GM10847 (cell line): ENCODE data around the gene ARPP21.

Experiments used
- POLR2A ChIP-seq: IDR thresholded peaks from 2 replicates; pipeline ENCODE4 v1.6.1; 2011; ENCODE audit not compliant: insufficient read length; ENCODE audit errors: extremely low read depth

The ARPP21 gene

GRCh38 chr3:35776346-35776745 lies 137.0 kb downstream of the ARPP21 start:
- TF ChIP-seq POLR2A: no peak

DNA sequence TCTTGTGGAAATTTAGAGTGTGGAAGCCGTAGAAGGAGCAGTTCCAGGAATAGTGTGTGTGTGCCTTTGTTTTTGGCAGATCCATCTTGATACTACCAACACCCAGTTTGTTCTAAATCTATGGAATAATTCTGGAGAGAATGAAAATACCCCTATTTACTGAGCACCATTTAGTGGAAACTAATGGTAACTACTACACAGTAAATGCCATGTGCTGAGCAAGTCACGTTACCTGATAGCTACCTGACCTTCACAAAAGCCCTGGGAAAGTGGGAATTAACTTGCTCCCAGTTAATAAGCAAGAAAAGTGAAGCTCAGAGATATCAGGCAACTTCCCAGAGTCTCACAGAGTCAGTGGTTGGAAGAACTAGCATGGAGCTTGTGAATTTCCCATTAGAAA lies 137.7 kb downstream of the ARPP21 start:
- TF ChIP-seq POLR2A: no peak

DNA sequence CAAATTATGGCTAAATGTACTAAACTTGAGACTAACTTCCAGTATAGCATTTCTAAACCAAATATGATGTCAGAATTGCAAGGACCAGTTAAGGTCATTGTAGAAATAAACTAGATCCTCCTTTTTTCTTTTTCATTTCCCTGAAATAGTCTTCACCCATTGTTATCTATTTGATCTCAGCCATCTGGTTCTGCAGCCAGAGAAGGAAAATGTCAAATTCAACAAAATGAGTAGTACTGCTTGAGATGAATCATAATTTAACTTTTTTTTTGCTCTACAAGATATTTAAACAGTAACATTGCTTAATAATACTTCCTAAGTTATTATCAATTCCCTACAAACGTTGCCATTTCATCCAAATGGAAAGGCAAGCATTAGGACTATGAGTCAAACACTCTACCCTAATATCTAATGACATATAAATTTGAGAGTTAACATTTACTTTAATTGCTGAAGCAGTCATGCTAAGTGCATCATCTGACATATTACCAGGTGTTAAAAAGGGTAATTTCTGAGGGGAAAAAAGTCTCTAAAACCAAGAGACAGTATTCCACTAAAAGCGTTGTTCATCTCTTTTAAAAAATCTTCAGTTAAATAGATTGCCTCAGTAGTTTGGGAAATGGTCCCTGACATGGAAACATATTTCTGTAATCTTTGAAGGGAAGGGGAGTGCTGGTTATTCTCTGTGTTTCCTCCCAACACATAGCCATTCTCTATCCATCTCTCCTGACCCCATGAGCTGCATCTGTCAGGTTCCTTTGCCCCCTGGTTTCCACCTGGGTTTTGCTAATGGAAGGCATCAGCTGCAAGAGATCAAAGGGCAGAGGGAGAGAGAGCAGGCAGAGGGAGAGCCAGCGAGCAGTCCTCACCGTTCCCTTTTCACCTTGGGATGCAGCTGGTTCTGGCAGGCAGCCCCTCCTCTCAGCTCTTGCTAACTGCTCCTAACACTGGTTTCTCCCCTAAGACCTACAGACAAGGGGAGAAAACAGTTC lies 138.5 kb downstream of the ARPP21 start:
- TF ChIP-seq POLR2A: no peak

- no peak for TF ChIP-seq POLR2A
Observed at GRCh38 chr3:35779611-35780010, 140.3 kb downstream of the ARPP21 start.

DNA sequence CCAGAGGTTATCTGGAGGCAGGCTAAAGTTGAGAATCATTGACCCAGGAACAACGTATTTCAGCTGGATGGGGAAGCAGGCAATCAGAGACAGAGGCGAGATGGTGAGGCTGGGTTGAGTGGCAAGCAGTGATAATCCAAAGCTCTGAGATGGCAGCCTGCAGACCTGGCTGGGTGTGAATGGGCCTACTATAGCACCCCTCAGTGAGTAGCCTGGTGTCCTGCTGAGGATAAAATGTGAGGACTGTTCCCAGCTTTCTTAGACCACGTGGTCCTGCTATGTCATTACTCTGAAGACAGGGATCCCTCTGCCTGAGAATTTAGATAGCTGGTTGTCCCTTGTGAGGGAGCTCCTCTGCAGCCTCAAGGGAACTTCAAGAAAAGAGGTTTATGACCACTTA lies 141.5 kb downstream of the ARPP21 start:
- no peak for TF ChIP-seq POLR2A

DNA sequence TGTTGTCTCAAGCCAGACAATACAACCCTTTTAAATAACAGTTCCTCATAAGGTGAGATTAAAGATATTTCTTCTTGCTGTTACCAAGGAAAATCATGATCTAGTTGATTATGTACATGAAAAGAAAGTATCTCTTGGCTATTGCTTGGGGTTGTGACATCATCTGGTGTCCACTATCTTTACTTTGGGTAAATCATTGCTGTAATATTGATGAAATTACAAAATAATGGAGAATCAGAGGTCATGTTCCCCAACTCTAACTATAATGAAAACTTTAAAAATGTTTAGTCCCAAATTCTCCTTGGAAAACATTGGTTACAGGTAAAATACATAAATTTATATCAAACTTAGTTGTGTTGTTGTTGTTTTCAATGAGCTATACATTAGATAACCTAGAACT lies 142.2 kb downstream of the ARPP21 start:
- no peak for TF ChIP-seq POLR2A

GRCh38 chr3:35782355-35782754 lies 143.0 kb downstream of the ARPP21 start:
- no peak for TF ChIP-seq POLR2A

GRCh38 chr3:35784169-35784568 lies 144.8 kb downstream of the ARPP21 start:
- TF ChIP-seq POLR2A: no peak

DNA sequence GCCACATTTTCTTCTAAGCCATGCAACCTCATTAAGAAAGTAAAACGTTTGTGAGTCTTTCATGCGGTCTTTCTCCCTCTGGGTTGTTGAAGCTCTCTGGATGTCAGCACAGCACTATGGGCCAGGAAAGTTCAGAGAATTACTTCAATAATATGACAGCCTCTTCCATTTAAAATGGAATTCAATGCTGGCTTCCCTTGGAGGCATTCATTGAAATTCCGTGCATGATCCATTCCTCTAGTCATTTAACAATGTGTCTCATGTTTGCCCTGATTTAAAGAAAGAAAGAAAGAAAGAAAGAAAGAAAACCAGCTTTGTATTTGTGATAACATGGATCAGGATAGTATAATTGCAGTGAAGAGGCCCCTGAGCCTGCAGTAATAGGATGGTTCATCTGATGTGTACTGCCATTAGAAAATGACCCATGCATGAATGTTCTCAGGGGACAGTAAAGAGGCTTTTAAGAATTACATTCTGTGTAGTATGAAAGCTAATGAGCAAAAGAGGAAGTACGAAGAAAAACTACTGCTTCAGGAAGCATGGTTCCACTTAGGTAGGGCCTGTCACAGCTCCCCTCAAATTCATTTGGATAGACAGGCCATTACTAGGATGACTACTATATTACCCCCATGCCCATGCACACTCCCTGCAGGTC lies 146.0 kb downstream of the ARPP21 start:
- TF ChIP-seq POLR2A: no peak

GRCh38 chr3:35787936-35788335 lies 148.6 kb downstream of the ARPP21 start:
- no peak for TF ChIP-seq POLR2A

- no peak for TF ChIP-seq POLR2A
Observed at GRCh38 chr3:35789042-35789831, 149.9 kb downstream of the ARPP21 start.

DNA sequence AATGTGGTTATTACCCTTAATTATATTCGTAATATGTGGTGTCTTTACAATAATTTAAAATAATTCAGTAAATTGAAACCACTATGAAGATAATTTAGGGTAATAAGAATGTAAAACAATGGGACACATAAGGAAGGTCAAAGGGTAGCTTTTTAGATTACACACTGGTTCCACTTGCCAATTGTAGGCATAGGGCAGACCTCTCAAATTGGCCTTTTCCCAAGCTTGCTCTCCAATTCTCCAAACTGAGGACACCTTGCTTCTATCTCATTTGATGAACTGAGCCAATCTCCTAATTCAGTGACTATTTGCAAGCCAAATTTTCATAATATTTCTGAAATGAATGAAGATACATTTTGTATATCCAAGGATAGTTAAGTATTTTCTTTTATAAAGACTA lies 151.4 kb downstream of the ARPP21 start:
- no peak for TF ChIP-seq POLR2A

- TF ChIP-seq POLR2A: no peak
Observed at GRCh38 chr3:35793667-35794066, 154.3 kb downstream of the ARPP21 start.

GRCh38 chr3:35800960-35801459 lies 161.7 kb downstream of the ARPP21 start:
- TF ChIP-seq POLR2A: no peak

- no peak for TF ChIP-seq POLR2A
Observed at GRCh38 chr3:35814531-35814930, 175.2 kb downstream of the ARPP21 start.

DNA sequence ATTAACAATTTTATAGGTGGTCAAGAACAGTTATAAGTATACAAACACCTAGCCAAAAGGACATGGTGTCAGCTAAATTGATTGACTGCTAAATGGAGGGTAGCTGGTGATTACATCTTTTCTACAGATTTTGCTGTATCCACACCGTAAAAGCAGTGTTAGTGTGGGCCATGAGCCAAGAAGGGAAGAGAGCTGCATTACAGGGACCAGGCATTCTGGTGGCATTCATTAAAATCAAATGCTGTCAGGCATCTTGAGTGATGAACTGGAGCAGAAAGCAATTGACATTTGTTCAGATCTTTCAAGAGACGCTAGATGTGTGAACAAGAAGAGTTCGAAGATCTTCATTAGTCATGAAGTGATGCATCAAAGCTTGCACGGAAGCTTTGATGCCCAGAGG lies 177.9 kb downstream of the ARPP21 start:
- TF ChIP-seq POLR2A: no peak

DNA sequence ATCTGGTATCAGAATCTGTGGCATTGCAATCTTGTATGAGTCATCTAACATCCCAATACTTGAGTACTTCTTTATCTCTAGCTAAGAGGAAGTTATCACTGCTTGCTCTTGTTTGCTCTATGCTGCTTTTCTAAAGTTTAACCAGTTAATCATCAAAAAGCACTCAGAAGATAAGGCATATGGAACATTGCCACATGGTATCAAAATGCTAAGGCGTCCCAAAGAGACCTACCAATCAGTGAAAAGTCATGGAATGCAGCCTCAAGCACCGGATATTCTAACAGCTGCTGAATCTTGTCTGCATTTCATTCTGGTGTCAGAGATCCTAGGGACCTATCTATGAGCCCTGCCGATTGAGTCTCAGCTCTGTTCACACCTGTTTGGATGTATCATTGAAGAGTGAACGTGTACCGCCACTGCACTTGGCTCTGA lies 192.8 kb downstream of the ARPP21 start:
- no peak for TF ChIP-seq POLR2A
